Frontal cortex (tissue), 4 donors: ENCODE results near the gene XKR7. TPM values are rescaled to one million over a fixed set of nuclear protein-coding genes. Genes with fewer than 3 reads are reported as not detected.
"Not testable (repeated sequence)": the region's sequence is repeated elsewhere in the genome, so short reads cannot be mapped to it uniquely, and the experiment has no call there.

Experiments
- DNase-seq, 2 donors: peaks; one replicate each; pipeline ENCODE4 v3.0.0; 2012; ENCODE audit warnings: low spot score in 2 of 2
- FAIRE-seq: peaks from 2 replicates; lab custom pipeline; 2012; peaks lifted over from hg19 to GRCh38; lab: Jason Lieb, UNC
- total RNA-seq: library from RNA; depleted of rRNA; stranded (reverse); fragments of >200 nt; gene quantifications from one replicate; pipeline ENCODE4 v1.2.3, GENCODE V29; 2014
- donor health status: control.
- donor health status: control.
- donor health status: control.

The XKR7 gene, protein sequence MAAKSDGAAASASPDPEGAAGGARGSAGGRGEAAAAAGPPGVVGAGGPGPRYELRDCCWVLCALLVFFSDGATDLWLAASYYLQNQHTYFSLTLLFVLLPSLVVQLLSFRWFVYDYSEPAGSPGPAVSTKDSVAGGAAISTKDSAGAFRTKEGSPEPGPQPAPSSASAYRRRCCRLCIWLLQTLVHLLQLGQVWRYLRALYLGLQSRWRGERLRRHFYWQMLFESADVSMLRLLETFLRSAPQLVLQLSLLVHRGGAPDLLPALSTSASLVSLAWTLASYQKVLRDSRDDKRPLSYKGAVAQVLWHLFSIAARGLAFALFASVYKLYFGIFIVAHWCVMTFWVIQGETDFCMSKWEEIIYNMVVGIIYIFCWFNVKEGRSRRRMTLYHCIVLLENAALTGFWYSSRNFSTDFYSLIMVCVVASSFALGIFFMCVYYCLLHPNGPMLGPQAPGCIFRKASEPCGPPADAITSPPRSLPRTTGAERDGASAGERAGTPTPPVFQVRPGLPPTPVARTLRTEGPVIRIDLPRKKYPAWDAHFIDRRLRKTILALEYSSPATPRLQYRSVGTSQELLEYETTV
- total RNA-seq = 9.8 TPM

DNA sequence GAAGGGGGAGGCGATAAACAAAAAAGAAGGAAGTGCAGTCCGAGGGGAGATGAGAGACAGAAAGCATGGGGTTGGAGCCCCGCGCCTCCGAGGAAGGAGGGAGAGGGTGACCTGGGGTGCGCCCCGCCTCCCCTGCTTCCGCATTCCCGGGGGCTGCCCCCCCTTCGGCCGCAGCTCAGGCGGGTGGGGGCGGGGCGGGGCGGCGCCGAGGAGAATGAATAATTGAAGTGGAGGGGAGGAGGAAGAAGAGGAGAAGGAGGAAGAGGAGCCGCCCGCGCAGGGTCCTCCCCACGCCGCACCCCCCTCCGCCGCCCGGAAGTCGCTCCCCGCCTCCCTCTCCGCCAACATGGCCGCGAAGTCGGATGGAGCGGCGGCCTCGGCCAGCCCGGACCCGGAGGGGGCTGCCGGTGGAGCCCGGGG, at the start of gene XKR7:
TSS of gene XKR7 (plus strand) at position 322 of the 420 bp plus-strand sequence. CDS start at position 347, 25 bp downstream.
- peak; percentile 49 to 55 for DNase-seq
- FAIRE-seq = no peak

GRCh38 chr20:31918466-31919105, 49.4 kb upstream of the XKR7 start:
- no peak for FAIRE-seq
- DNase-seq = no peak

DNA sequence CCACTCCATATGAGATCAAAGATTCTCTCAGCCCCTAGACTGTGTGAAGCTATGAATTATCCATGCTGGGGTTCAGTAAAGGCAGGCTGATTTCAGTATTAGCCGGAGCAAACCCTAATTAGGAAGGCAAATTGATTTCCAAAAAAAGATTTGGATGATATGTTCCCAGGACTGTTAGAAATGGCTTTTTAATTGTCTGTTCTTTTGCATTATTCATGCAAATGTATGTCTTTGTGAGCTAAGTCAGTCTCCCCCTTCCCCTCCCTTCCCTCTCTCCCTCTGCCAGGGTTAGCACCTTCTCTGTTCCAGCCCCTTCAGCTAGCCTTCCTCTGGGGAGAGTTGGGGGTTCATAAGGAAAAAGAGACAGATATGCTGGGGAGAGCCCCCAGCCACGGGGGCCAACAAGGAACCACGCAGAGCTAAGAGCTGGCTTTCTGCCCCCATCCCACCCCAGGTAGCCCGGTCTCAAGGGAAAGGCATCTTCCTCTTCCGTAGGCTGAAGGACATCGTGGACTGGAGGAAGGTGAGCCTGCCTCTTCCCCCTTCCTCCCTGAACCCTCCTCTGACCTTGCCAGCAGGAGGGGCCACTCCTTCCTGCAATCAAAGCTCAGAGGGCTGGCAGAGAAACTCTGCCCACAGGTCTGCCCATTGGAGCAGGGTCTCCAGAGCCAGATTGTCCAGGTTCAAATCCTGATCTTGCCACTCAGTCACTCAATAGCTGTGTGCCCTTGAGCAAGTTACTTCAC, 48.4 kb upstream of the XKR7 start:
- DNase-seq = no peak
- no peak for FAIRE-seq

DNA sequence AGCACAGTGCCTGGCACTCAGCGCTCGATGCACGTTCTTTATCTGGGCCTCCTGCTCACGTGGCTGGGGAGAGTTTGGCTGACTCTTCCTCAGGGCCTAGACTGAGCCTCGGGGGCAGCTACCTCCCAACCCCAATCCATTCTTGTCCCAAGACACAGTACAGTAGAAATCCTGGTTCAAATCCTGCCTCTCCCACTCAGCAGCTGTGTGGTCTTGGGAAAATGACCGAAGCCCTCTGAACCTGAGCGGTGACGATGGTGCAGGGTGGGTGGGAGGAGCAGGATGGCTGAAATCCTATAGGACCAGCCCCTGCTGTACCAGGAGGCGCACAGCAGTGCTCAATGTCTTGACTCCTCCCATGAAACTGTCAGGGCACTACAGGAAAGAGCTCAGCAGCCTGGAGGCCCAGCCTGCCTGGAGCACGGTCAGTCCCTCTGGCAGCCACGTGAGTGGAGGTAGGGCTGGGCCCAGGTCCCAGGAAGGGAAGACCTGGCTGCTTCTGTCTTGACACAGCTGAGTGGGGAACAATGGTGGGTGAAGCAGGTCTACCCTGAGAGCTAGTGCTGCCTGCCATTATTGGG, 47.6 kb upstream of the XKR7 start:
- no peak for FAIRE-seq
- no peak for DNase-seq

DNA sequence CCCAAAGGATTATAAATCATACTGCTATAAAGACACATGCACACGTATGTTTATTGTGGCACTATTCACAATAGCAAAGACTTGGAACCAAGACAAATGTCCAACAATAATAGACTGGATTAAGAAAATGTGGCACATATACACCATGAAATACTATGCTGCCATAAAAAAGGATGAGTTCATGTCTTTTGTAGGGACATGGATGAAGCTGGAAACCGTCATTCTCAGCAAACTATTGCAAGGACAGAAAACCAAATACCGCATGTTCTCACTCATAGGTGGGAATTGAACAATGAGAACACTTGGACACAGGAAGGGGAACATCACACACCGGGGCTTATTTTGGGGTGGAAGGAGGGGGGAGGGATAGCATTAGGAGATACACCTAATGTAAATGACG, 46.5 kb upstream of the XKR7 start:
- not testable (repeated sequence) for FAIRE-seq, DNase-seq

DNA sequence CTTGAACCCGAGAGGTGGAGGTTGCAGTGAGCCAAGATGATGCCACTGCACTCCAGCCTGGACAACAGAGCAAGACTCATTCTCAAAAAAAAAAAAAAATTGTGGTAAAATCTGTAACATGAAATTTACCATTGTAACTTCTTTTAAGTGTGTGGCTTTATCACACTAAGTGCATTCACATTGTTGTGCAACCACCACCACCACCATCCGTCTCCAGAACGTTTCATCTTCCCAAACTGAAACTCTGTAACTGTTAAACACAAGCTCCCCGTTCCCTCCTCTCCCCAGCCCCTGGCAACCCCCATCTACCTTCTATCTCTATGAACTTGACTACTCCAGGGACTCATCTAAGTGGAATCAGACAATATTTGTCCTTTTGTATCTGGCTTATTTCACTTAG, 45.8 kb upstream of the XKR7 start:
- no peak for DNase-seq
- FAIRE-seq = no peak

- no peak for DNase-seq
- no peak for FAIRE-seq
These were observed 45.4 kb upstream of the XKR7 start for GRCh38 chr20:31922588-31922987.

DNA sequence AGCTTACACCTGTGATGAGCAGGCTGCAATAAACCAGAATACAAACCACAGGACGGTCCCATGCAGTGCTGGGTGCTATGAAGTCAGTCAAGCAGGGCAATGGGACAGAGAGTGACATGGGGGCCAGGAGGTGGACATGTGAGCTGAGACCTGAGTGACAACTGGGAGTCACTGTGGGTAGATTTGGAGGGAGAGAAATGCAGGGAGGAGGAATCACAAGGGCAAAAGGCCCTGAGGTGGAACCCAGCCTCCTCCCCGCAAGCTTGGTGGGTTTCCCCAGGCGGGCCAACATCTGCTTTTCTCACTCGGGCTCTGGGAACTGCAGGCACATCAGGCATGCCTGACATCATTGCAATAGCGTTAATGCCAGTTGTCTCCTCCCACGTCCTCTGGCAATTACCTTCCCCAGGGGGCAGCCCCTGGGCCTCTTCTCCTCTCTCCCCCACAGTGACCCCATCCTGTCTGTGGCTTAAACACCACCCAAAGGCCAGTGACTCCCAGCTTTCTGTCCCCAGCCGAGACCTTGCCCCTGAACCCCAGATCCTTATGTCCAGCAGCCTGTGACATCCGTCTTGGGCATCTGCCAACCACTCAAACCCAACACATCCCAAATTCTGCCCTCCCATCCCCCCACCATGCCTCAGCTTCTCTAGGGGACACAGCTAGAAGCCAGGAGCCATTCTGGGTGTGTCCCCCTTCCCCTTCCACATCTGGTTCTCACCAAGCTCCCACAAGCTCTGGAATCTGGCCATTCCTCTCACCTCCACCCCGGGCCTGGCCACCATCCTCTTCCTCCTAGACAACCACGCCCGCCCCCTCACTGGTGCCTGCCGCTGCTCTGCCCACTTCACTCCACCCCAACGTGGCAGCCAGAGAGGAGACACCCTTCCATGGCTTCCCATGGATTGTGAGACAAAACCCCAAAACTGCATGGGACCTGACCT, 44.3 kb upstream of the XKR7 start:
- DNase-seq = no peak
- FAIRE-seq = no peak

DNA sequence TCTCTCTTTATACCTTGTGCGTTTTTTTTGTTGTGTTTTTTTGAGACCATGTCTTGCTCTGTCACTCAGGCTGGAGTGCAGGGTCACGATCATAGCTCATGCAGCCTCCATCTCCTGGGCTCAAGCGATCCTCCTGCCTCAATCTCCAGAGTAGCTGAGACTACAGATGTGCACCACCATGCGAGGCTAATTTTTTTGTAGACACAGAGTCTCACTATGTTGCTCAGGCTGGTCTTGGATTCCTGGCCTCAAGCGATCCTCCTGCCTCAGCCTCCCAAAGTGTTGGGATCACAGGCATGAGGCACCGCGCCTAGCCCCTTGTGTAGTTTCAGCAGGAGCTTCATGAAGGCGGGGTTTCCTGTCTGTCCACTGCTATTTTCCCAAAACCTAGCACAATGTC, 43.4 kb upstream of the XKR7 start:
- DNase-seq (no peak), FAIRE-seq (no peak)

- DNase-seq (no peak), FAIRE-seq (no peak)
These were observed 42.3 kb upstream of the XKR7 start for GRCh38 chr20:31925631-31926030.

GRCh38 chr20:31926493-31926892, 41.5 kb upstream of the XKR7 start:
- DNase-seq = no peak
- FAIRE-seq = no peak

DNA sequence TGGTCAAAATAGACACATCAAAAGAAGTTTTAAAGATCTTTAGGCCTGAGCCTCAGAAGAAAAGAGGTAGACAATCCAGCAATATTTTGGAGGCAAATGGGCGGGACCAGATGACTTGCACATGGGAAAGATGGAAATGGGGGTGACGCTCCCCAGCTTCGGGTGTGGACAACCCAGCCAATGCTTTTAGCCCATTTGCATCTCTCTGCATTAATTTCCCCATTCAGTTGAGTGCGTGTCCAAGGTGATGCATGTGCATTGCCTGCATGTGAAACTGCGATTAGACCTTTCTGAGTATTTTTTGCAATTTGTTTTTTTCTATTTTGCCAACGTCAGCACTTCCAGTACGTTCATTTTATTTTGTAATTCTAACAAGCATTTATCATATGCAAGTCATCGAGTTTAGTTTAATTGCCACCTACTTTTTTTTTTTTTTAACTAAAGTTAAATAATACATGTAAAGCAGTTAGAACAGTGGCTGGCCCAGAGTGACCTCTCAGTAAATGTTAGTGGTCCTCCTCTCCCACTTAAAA, 40.3 kb upstream of the XKR7 start:
- no peak for DNase-seq
- FAIRE-seq = no peak

DNA sequence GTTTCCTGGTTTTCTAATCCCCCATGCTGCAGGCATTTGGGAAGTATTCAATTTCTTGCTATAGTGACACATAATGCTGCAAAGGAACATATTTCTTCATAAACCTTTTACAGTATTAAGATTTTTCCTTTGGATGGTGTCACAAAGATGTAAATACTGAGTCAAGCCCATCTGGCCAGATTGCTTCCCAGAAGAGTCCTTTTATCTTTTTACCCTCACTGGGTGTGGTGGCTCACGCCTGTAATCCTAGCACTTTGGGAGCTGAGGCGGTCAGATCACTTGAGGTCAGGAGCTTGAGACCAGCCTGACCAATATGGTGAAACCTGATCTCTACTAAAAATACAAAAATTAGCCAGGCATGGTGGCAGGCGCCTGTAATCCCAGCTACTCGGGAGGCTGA, 38.3 kb upstream of the XKR7 start:
- not testable (repeated sequence) for FAIRE-seq, DNase-seq

DNA sequence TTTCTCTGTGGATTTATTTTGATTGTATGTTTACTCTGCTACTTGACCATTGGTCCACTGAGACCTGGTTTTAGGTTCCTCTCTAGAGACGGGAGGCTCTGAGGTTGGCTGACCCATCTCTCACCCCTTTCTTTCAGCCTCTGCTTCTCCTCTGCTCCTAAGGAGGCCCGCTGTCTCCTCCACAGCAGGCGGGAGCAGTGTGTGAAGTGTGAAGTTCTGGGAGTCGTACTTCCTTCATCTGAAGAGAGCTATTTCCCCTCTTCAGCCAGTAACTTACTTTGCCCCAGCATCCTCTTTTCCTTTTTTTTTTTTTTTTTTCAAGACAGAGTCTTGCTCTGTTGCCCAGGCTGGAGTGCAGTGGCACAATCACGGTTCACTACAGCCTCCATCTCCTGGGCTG, 37.2 kb upstream of the XKR7 start:
- DNase-seq (no peak), FAIRE-seq (no peak)

- no peak for DNase-seq
- FAIRE-seq = no peak
These were observed 34.3 kb upstream of the XKR7 start for GRCh38 chr20:31933698-31934097.

GRCh38 chr20:31934491-31934890, 33.5 kb upstream of the XKR7 start:
- FAIRE-seq = no peak
- DNase-seq = no peak

DNA sequence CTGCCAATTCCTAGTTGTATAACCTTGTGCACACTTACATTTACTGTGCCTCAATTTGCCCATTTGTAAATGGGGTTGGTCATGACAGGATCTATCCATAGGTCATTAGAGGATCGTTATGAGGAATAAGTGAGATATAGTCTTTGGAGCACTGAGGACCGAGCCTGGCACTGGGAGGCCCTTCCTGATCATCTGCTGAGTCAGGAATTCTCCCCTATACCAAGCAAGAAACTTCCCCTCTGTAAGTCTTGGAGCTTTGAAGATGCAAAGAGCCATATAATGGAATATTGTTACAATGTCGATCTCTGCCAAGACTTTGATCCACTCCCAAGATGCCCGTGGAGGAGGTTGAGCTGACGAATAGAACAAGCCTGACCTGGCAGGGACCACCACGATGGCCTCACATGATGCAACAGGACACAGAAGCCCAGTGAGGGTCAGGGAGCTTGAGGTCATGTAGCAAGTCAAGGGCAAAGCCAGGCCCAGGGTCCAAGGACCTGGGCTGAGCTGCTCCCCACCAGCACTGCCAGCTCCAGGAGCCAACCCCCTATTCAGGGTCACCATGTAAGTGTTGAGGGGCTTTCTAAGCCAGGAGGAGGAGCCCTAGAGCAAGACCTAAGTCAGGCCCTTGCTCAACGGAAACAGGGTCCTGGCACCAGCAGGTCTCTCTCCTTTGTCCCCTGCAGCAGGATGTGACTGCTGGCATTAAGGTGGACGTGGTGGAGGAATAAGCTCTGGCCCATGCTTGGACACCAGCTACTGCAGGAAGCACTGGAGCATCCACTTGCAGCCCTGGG, 32.8 kb upstream of the XKR7 start:
- DNase-seq (no peak), FAIRE-seq (no peak)

- no peak for FAIRE-seq
- DNase-seq = no peak
These were observed 31.5 kb upstream of the XKR7 start for GRCh38 chr20:31936420-31936819.
